Progenitor cell of endocrine pancreas (in vitro differentiated cells): Measurements from ENCODE around the gene PTCD2. TPM values are rescaled to one million over a fixed set of nuclear protein-coding genes. Genes with fewer than 3 reads are reported as not detected.
A peak's percentile ranks its signal among the peaks of the same experiment; 100 is the strongest.
"Not testable (repeated sequence)": the region's sequence is repeated elsewhere in the genome, so short reads cannot be mapped to it uniquely, and the experiment has no call there.

ENCODE experiments used
- DNase-seq: peaks from one replicate; pipeline ENCODE4 v3.0.0; 2021; ENCODE audit warnings: low spot score; ENCODE audit not compliant: unreplicated experiment
- H3K27ac Mint-ChIP-seq: 2 replicates; pipeline ENCODE4 v1.8.0; 2021; ENCODE audit warnings: mild to moderate bottlenecking, moderate library complexity, mixed read lengths
- H3K27me3 Mint-ChIP-seq: 2 replicates; pipeline ENCODE4 v1.8.0; 2021; ENCODE audit warnings: mixed read lengths
- H3K36me3 Mint-ChIP-seq: 2 replicates; pipeline ENCODE4 v1.8.0; 2022; ENCODE audit warnings: mixed read lengths; ENCODE audit not compliant: insufficient read depth
- H3K4me1 Mint-ChIP-seq: 2 replicates; pipeline ENCODE4 v1.8.0; 2021; ENCODE audit warnings: low read depth, mixed read lengths
- H3K4me3 Mint-ChIP-seq: 2 replicates; pipeline ENCODE4 v1.8.0; 2021; ENCODE audit warnings: low read depth, mild to moderate bottlenecking, moderate library complexity, mixed read lengths
- H3K9me3 Mint-ChIP-seq: 2 replicates; pipeline ENCODE4 v1.8.0; 2021; ENCODE audit warnings: low read depth, mixed read lengths
- CTCF ChIP-seq: fragments of 200-600 bp; sonication (generic); IDR thresholded peaks from one replicate; pipeline ENCODE4 v1.5.0; 2021; ENCODE audit warnings: antibody characterized with exemption, mild to moderate bottlenecking; ENCODE audit not compliant: unreplicated experiment
- total RNA-seq: library from RNA; stranded (reverse); gene quantifications from 2 replicates; pipeline ENCODE4 v1.2.1, GENCODE V29; 2021

PTCD2 gene
- total RNA-seq, 1 donor from 2014 or later = 13.5 TPM

GRCh38 chr5:72402959-72403628 lies 82.9 kb downstream of the PTCD2 start:
- DNase-seq = no peak
- Mint-ChIP-seq H3K36me3 (no peaks in the 10 kb centered on the region), H3K4me3 (no peak overlapping the region), H3K4me1 (no peaks in the 10 kb centered on the region), H3K27me3 (peaks cover 3% of the 10 kb centered on the region), H3K9me3 (peaks cover 17% of the 10 kb centered on the region), H3K27ac (no peak overlapping the region)
- TF ChIP-seq CTCF = peak; percentile 25

GRCh38 chr5:72404771-72405170 lies 84.6 kb downstream of the PTCD2 start:
- DNase-seq, H3K27me3 Mint-ChIP-seq, H3K4me3 Mint-ChIP-seq, H3K27ac Mint-ChIP-seq, H3K4me1 Mint-ChIP-seq, H3K36me3 Mint-ChIP-seq: not testable (repeated sequence)
- peaks cover 17% of the 10 kb centered on the region for H3K9me3 Mint-ChIP-seq

- TF ChIP-seq CTCF = no peak
- Mint-ChIP-seq H3K4me1 (no peaks in the 10 kb centered on the region), H3K27ac (no peak overlapping the region), H3K36me3 (no peaks in the 10 kb centered on the region), H3K9me3 (peaks cover 10% of the 10 kb centered on the region), H3K4me3 (no peak overlapping the region), H3K27me3 (no peaks in the 10 kb centered on the region)
- DNase-seq = no peak
Measured at GRCh38 chr5:72407078-72407477, 86.9 kb downstream of the PTCD2 start.

GRCh38 chr5:72407541-72407940 lies 87.4 kb downstream of the PTCD2 start:
- H3K4me1 Mint-ChIP-seq = no peaks in the 10 kb centered on the region
- H3K4me3 Mint-ChIP-seq = no peak overlapping the region
- no peaks in the 10 kb centered on the region for H3K27me3 Mint-ChIP-seq
- H3K36me3 Mint-ChIP-seq = no peaks in the 10 kb centered on the region
- H3K9me3 Mint-ChIP-seq = peaks cover 7% of the 10 kb centered on the region
- no peak overlapping the region for H3K27ac Mint-ChIP-seq
- no peak for TF ChIP-seq CTCF
- no peak for DNase-seq

- H3K4me1 Mint-ChIP-seq = no peaks in the 10 kb centered on the region
- no peak for TF ChIP-seq CTCF
- peaks cover 7% of the 10 kb centered on the region for H3K9me3 Mint-ChIP-seq
- no peak for DNase-seq
- H3K27me3 Mint-ChIP-seq = no peaks in the 10 kb centered on the region
- no peaks in the 10 kb centered on the region for H3K36me3 Mint-ChIP-seq
- no peak overlapping the region for H3K4me3 Mint-ChIP-seq
- no peak overlapping the region for H3K27ac Mint-ChIP-seq
Measured at GRCh38 chr5:72408127-72408526, 88.0 kb downstream of the PTCD2 start.

GRCh38 chr5:72408603-72409002 lies 88.4 kb downstream of the PTCD2 start:
- no peaks in the 10 kb centered on the region for H3K27me3 Mint-ChIP-seq
- no peak for TF ChIP-seq CTCF
- H3K27ac Mint-ChIP-seq = no peak overlapping the region
- no peaks in the 10 kb centered on the region for H3K4me1 Mint-ChIP-seq
- H3K4me3 Mint-ChIP-seq = no peak overlapping the region
- DNase-seq = no peak
- no peaks in the 10 kb centered on the region for H3K36me3 Mint-ChIP-seq
- H3K9me3 Mint-ChIP-seq = peaks cover 7% of the 10 kb centered on the region
